ENCODE data around the gene GMDS.

Gene GMDS

DNA sequence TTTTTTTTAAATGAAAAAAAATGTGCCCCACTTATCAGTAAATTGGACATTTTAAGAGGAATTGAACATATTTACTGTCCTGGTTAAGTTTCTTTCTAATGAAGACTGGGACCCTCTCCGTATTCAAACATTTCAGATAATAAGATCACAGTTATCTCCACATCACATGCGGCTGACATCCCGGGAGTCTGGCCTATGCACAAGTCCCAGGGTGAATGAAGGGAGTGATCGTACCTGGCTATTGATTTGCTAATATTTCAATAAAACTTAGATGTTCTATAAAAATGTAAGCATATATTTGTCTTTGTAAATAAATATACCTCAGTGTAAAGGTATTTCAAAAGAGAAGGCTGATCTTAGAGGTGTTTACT, 577.6 kb downstream of the GMDS start:
- DNase-seq = no peak

- DNase-seq = no peak
Measured at GRCh38 chr6:1667012-1667804, 578.2 kb downstream of the GMDS start.

GRCh38 chr6:1665214-1665613, 580.2 kb downstream of the GMDS start:
- peak; percentile 14 to 72 (median 44) for DNase-seq

DNA sequence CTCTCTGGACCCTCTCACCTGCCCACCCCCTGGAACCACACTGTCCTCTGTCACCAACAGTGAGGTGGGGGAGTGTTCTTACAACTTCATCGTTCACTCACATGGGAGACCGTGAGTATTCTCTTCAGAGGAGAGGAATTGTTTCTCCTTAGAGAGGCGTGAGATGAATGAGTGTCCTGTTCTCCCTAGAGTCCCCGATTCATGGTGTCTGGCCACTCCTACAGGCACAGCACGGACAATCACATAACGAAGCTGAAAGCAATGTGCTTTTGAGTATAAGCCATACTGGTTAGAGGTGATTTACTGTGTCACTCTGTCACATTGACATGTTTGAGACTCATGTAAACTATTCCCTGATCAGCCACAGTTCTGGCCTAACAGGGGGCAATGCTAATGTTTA, 581.1 kb downstream of the GMDS start:
- DNase-seq = no peak

GRCh38 chr6:1663511-1663910, 581.9 kb downstream of the GMDS start:
- no peak for DNase-seq

- DNase-seq = no peak
Measured at GRCh38 chr6:1662534-1662933, 582.9 kb downstream of the GMDS start.

DNA sequence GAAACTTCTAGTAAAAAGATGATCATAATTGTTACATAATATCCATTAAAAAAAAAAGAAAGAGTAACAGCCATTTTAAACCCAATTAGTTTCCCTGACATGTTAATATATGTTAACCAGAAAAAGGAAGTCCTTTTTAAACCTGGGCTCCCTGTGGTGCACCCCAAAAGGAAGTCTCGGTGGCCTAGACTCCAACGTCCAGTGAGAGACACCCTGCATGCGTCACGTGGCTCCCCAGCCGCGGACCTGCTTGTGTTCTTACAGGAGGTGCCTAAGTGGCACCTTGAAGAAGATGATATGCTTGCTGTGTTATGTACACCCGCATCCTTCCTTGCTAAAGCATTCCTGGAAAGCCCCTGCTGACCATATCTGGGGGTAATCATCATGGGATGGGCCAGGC, 585.6 kb downstream of the GMDS start:
- DNase-seq = peak in 2 of 4 experiments; percentile 9 to 17

GRCh38 chr6:1658212-1659005, 587.0 kb downstream of the GMDS start:
- DNase-seq = no peak

- DNase-seq = no peak
Measured at GRCh38 chr6:1657771-1658165, 587.6 kb downstream of the GMDS start.

GRCh38 chr6:1657116-1657770, 588.2 kb downstream of the GMDS start:
- no peak for DNase-seq

- DNase-seq = peak; percentile 25 to 76 (median 50)
Measured at GRCh38 chr6:1654054-1654453, 591.4 kb downstream of the GMDS start.

DNA sequence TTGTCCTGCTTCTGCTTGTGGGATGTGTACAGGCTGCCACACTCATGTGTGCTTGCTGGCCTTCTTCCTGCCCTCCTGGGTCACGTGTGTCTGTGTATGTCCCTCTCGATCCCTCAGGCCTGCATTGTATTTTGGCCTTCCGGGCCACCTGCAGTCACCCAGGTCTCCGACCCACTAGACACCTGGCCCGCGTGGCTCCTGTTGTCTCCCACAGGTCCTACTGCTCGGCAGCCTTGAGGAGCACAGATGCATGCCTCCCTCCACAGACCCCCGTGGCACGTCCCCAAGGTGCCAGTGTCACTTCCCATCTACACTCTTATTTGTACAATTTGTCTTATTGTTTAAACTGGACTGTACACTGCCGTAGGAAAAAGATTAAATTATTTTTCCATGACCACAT, 592.6 kb downstream of the GMDS start:
- no peak for DNase-seq

GRCh38 chr6:1651362-1651761, 594.0 kb downstream of the GMDS start:
- no peak for DNase-seq

DNA sequence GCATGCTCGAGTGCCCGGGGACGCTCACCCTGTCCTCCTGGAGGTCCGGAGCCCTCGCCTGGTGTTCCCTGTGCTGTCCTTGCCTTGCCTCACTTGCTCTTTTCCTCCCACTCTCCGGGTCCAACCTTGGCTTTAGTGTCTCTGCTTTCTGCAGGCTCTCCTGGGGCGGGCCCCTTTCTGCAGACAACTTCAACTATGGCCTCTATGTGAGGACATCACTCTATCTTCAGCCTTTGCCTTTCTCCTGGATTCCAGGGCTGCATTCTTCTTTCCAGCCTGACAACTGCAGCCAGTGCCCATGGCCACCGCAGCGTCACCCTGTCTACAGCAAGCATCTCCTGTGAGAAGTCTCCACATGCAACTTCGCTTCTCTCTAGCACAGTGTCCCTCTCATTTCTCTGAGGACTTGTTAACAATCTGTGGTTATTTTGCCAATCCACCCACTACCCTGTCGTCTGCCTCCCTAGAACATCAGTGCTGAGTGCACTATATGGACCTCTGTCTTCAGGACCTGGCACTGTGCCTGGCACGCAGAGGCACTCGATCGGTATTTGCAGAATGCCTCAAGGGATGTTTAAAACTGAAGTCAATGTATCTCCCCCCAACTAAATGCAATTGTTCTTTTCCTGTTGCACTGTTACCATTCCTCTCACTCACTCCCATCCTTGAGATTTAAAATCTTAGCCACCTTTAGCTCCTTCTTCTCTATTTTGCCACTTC, 599.8 kb downstream of the GMDS start:
- DNase-seq = no peak

- peak; percentile 40 to 77 (median 70) for DNase-seq
Measured at GRCh38 chr6:1644516-1645060, 600.8 kb downstream of the GMDS start.

DNA sequence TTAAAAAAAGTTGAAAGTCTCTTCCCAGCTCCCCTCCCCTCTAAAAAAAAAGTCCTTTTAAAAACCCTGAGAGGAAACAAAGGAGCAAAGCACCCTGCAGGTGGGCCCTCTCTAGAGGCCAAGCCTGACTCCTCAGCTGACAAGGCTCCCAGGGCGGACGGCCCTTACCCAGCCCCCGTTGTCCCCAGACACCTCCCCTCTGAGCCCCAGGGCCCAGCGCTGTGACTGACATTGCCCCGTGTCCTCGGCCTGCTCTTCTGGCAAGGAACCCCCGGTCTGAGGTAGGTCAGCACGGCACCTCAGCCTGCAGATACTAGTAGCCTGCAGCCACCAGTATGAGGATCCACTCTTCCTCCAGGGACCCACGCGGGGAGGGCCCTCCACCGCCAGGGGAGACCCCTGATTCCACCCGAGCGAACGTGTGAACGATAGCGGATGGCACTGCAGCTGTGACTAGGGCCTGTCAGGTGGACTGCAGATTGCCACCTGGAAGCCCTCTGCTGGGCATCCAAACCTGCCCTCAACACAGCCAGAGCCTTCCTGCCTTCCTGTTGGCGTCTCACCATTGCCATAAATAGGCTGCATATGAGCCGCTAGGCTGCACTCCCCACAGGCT, 601.5 kb downstream of the GMDS start:
- no peak for DNase-seq

GRCh38 chr6:1643111-1643510, 602.3 kb downstream of the GMDS start:
- DNase-seq = no peak

GRCh38 chr6:1641343-1641885, 604.0 kb downstream of the GMDS start:
- no peak for DNase-seq

DNA sequence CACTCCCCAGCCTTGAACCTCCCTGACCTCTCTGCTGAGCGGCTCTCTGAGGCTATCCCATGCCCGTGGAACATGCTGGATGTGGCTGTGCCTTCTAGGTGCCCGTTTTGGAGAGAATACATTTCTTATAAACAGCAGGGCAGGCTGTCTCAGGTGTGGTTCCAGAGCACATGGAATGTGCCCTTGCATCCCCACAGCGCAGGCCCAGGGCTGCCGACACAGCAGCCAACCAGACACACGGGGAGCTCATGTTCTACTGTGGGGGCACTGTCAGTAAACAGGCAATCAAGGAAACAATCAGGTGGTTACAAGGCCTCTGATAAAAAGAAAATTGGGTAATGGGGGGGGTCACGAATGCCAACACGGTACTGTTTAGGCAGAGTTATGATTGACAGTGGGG, 604.9 kb downstream of the GMDS start:
- no peak for DNase-seq

DNA sequence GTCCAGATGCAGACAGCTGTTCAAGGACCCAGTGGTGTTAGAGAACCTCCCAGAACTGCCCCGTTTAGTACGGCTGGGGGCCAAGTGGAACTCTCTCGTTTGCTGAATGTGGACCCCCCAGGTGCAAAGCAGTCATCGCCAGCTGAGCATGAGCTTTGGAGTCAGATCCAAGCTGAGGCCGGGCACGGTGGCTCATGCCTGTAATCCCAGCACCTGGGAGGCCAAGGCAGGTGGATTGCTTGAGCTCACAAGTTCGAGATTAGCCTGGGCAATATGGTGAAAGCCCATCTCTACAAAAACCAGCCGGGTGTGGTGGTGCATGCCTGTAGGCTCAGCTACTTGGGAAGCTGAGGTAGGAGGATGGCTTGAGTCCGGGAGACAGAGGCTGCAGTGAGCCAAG, 606.0 kb downstream of the GMDS start:
- no peak for DNase-seq

GRCh38 chr6:1636971-1637871, 608.2 kb downstream of the GMDS start:
- no peak for DNase-seq

Measured in suppressor macrophage (primary cell).